Lower lobe of right lung (tissue), 2 donors: Measurements from ENCODE around the gene RAB27B. TPM values are rescaled to one million over a fixed set of nuclear protein-coding genes. Genes with fewer than 3 reads are reported as not detected.
A peak's percentile ranks its signal among the peaks of the same experiment; 100 is the strongest.

Experiments
- ATAC-seq, 2 donors: fragments of 200-7000 bp; cut with Tn5 transposase; one replicate each; pipeline ENCODE4 v1.9.1; 2020 to 2022; ENCODE audit warnings: mild to moderate bottlenecking in 2 of 2, moderate library complexity in 2 of 2
- DNase-seq: peaks from one replicate; pipeline ENCODE4 v3.0.0-alpha.2; 2020
- H3K27ac ChIP-seq: fragments of 200-600 bp; one replicate; pipeline ENCODE4 v1.8.0; 2022
- H3K27me3 ChIP-seq: fragments of 200-600 bp; one replicate; pipeline ENCODE4 v1.8.0; 2022; ENCODE audit warnings: low read depth
- H3K36me3 ChIP-seq: fragments of 200-600 bp; one replicate; pipeline ENCODE4 v1.8.0; 2022; ENCODE audit warnings: mild to moderate bottlenecking
- H3K4me1 ChIP-seq: fragments of 200-600 bp; one replicate; pipeline ENCODE4 v1.8.0; 2022
- H3K4me3 ChIP-seq: fragments of 200-600 bp; one replicate; pipeline ENCODE4 v1.8.0; 2022; ENCODE audit warnings: mild to moderate bottlenecking
- H3K9me3 ChIP-seq: fragments of 200-600 bp; one replicate; pipeline ENCODE4 v1.8.0; 2022
- CTCF ChIP-seq: fragments of 200-600 bp; IDR thresholded peaks from one replicate; pipeline ENCODE4 v1.8.0; 2022; ENCODE audit warnings: antibody characterized with exemption, mild to moderate bottlenecking
- intact Hi-C: fragments of 100-400 bp; cut with DNase I; formaldehyde crosslinking; loops from one replicate; pipeline ENCODE4 v1.11.0; 2022
- total RNA-seq: library from RNA; stranded (reverse); fragmentation: NEBNext Ultra II Directional; extraction: Animal tissue kit (Norgen Biotek cat#: 25700); gene quantifications from one replicate; pipeline ENCODE4 v1.2.1, GENCODE V29; 2021
- donor health status: DM: no; HTN: yes; CAD: no; lungs with severe emphysema.

Gene RAB27B
- total RNA-seq, 1 donor from 2014 or later: 20.1 TPM

GRCh38 chr18:54878659-54879358, 50.5 kb downstream of the RAB27B start:
- Histone ChIP-seq H3K4me1 (no peaks in the 10 kb centered on the region), H3K27me3 (no peaks in the 10 kb centered on the region), H3K36me3 (no peaks in the 10 kb centered on the region), H3K4me3 (no peak overlapping the region), H3K27ac (no peak overlapping the region), H3K9me3 (no peaks in the 10 kb centered on the region)
- intact Hi-C loops: no loop called here
- peak in 1 of 2 donors; percentile 71 for ATAC-seq
- no peak for TF ChIP-seq CTCF
- no peak for DNase-seq

GRCh38 chr18:54879691-54880090, 51.4 kb downstream of the RAB27B start:
- no peak for DNase-seq
- no peak overlapping the region for H3K4me3 ChIP-seq

GRCh38 chr18:54880395-54881105, 52.3 kb downstream of the RAB27B start:
- Histone ChIP-seq H3K9me3 (no peaks in the 10 kb centered on the region), H3K4me1 (no peaks in the 10 kb centered on the region), H3K4me3 (no peak overlapping the region), H3K27ac (no peak overlapping the region), H3K27me3 (no peaks in the 10 kb centered on the region), H3K36me3 (no peaks in the 10 kb centered on the region)
- no peak for DNase-seq
- TF ChIP-seq CTCF: no peak
- intact Hi-C loops: no loop called here
- no peak for ATAC-seq

More at GRCh38 chr18:54879691-54880090, 51.4 kb downstream of the RAB27B start:
- intact Hi-C loops: no loop called here
- ATAC-seq: no peak
- no peak overlapping the region for H3K27ac ChIP-seq
- no peaks in the 10 kb centered on the region for H3K27me3 ChIP-seq
- no peak for TF ChIP-seq CTCF
- no peaks in the 10 kb centered on the region for H3K36me3 ChIP-seq
- H3K9me3 ChIP-seq: no peaks in the 10 kb centered on the region
- H3K4me1 ChIP-seq: no peaks in the 10 kb centered on the region

GRCh38 chr18:54881229-54881768, 53.0 kb downstream of the RAB27B start:
- TF ChIP-seq CTCF: no peak
- no peak for ATAC-seq
- Histone ChIP-seq H3K36me3 (no peaks in the 10 kb centered on the region), H3K27ac (no peak overlapping the region), H3K27me3 (no peaks in the 10 kb centered on the region), H3K4me3 (no peak overlapping the region), H3K9me3 (no peaks in the 10 kb centered on the region), H3K4me1 (no peaks in the 10 kb centered on the region)
- no peak for DNase-seq
- intact Hi-C loops: no loop called here

GRCh38 chr18:54882318-54882717, 54.0 kb downstream of the RAB27B start:
- no peak overlapping the region for H3K4me3 ChIP-seq
- TF ChIP-seq CTCF: no peak
- no peaks in the 10 kb centered on the region for H3K4me1 ChIP-seq
- DNase-seq (no peak), ATAC-seq (no peak)
- no peaks in the 10 kb centered on the region for H3K36me3 ChIP-seq
- H3K27ac ChIP-seq: no peak overlapping the region
- H3K9me3 ChIP-seq: no peaks in the 10 kb centered on the region
- intact Hi-C loops: no loop called here
- no peaks in the 10 kb centered on the region for H3K27me3 ChIP-seq
